Fibroblast of lung (primary cell): ENCODE measurements around the gene RBMS1. TPM values are rescaled to one million over a fixed set of nuclear protein-coding genes. Genes with fewer than 3 reads are reported as not detected.

ENCODE experiments used
- DNase-seq, 2 donors: peaks; one replicate each; pipeline versions ENCODE4 v3.0.0 to v3.0.0-alpha.2; 2010; ENCODE audit warnings: low read depth in 2 of 2
- H2AFZ ChIP-seq: 2 replicates; pipeline ENCODE4 v1.5.1; 2012; ENCODE audit warnings: low read length, control low read depth, inconsistent platforms
- H3K27ac ChIP-seq: 2 replicates; pipeline ENCODE4 v1.5.1; 2011; ENCODE audit warnings: low read length, control low read depth; ENCODE audit not compliant: insufficient read depth
- H3K27me3 ChIP-seq: 2 replicates; pipeline ENCODE4 v1.5.1; 2011; ENCODE audit warnings: mild to moderate bottlenecking, low read length; ENCODE audit not compliant: control insufficient read depth, insufficient read depth
- H3K36me3 ChIP-seq: 2 replicates; pipeline ENCODE4 v1.5.1; 2011; ENCODE audit warnings: low read length; ENCODE audit not compliant: control insufficient read depth, insufficient read depth
- H3K4me1 ChIP-seq: 2 replicates; pipeline ENCODE4 v1.5.1; 2011; ENCODE audit warnings: low read length; ENCODE audit not compliant: control insufficient read depth, insufficient read depth; ENCODE audit errors: extremely low read depth
- H3K4me2 ChIP-seq: 2 replicates; pipeline ENCODE4 v1.5.1; 2011; ENCODE audit warnings: low read length, control low read depth; ENCODE audit not compliant: insufficient read depth; ENCODE audit errors: extremely low read depth
- H3K4me3 ChIP-seq, 4 experiments: fragments of 200-600 bp in 1 of 4; sonication (generic) in 1 of 4; replicated peaks in 1 of 4; 2 replicates each; pipeline ENCODE4 v1.5.1; 2011 to 2016; ENCODE audit warnings: low read length in 4 of 4, low read depth in 3 of 4, mild to moderate bottlenecking in 3 of 4, control low read depth in 2 of 4, inconsistent platforms in 1 of 4, mixed read lengths in 1 of 4; ENCODE audit not compliant: insufficient read depth in 1 of 4; ENCODE audit errors: control extremely low read depth in 1 of 4
- H3K79me2 ChIP-seq: 2 replicates; pipeline ENCODE4 v1.5.1; 2012; ENCODE audit warnings: mild to moderate bottlenecking, low read length, inconsistent platforms; ENCODE audit not compliant: control insufficient read depth, insufficient read depth
- H3K9ac ChIP-seq: 2 replicates; pipeline ENCODE4 v1.5.1; 2011; ENCODE audit warnings: mild to moderate bottlenecking, low read length, control low read depth; ENCODE audit not compliant: insufficient read depth
- H3K9me3 ChIP-seq: 2 replicates; pipeline ENCODE4 v1.5.1; 2012; ENCODE audit warnings: low read depth, low read length; ENCODE audit not compliant: control insufficient read depth, insufficient read depth
- H4K20me1 ChIP-seq: 2 replicates; pipeline ENCODE4 v1.5.1; 2011; ENCODE audit warnings: low read length; ENCODE audit not compliant: control insufficient read depth, insufficient read depth; ENCODE audit errors: extremely low read depth
- CTCF ChIP-seq, 2 donors: IDR thresholded peaks in 1 of 2; conservative IDR thresholded peaks in 1 of 2; 1 replicate in 1 of 2; 2 replicates in 1 of 2; pipeline ENCODE4 v1.5.1; 2011 to 2012; ENCODE audit warnings: low read length in 2 of 2, control low read depth in 1 of 2, inconsistent platforms in 1 of 2, low read depth in 1 of 2, mild to moderate bottlenecking in 1 of 2
- EZH2 ChIP-seq: IDR thresholded peaks from 2 replicates; pipeline ENCODE4 v1.5.1; 2012; ENCODE audit warnings: low read length, control low read depth, mild to moderate bottlenecking; ENCODE audit errors: missing control alignments
- polyA plus RNA-seq, 2 donors: library from polyadenylated mRNA; depleted of rRNA in 1 of 2; stranded (reverse) in 1 of 2; unstranded in 1 of 2; fragments of >200 nt; gene quantifications; 2 replicates each; pipeline ENCODE4 v1.2.1, GENCODE V29; 2011 to 2012; ENCODE audit warnings: missing spikeins in 1 of 2
- total RNA-seq: library from RNA; depleted of rRNA; stranded (reverse); fragments of >200 nt; gene quantifications from 2 replicates; pipeline ENCODE4 v1.2.1, GENCODE V29; 2014

RBMS1 gene
- total and polyA plus RNA-seq, 2 donors (not counting 1 experiment from before 2014, with no cell fraction given): 77.3 to 146 TPM

GRCh38 chr2:160282063-160282580 is 211.5 kb downstream of the RBMS1 start:
- Histone ChIP-seq H4K20me1 (no peaks in the 10 kb centered on the region), H3K4me1 (peaks cover 3% of the 10 kb centered on the region), H3K27me3 (no peaks in the 10 kb centered on the region), H3K27ac (no peak overlapping the region), H3K9me3 (no peaks in the 10 kb centered on the region), H3K4me2 (no peak overlapping the region), H3K79me2 (no peaks in the 10 kb centered on the region), H3K4me3 (no peak overlapping the region), H2AFZ (no peak overlapping the region), H3K9ac (no peak overlapping the region), H3K36me3 (peaks cover 3% of the 10 kb centered on the region)
- peak in 1 of 2 donors; percentile 64 for DNase-seq
- TF ChIP-seq EZH2: no peak
- TF ChIP-seq CTCF (conservative IDR thresholded peaks at IDR 0.05 in 1 of 2, IDR thresholded peaks at IDR 0.05 in 1 of 2; ENCODE audit: low read depth in 1 of 2, low read length in 2 of 2): no peak

GRCh38 chr2:160281213-160281612 is 212.4 kb downstream of the RBMS1 start:
- Histone ChIP-seq H3K79me2 (no peaks in the 10 kb centered on the region), H3K36me3 (peaks cover 2% of the 10 kb centered on the region), H3K27me3 (no peaks in the 10 kb centered on the region), H4K20me1 (no peaks in the 10 kb centered on the region), H3K27ac (no peak overlapping the region), H2AFZ (no peak overlapping the region), H3K9me3 (no peaks in the 10 kb centered on the region), H3K4me1 (peaks cover 3% of the 10 kb centered on the region), H3K4me2 (no peak overlapping the region), H3K9ac (no peak overlapping the region), H3K4me3 (no peak overlapping the region)
- DNase-seq: no peak
- TF ChIP-seq EZH2 (no peak), CTCF (conservative IDR thresholded peaks at IDR 0.05 in 1 of 2, IDR thresholded peaks at IDR 0.05 in 1 of 2; ENCODE audit: low read depth in 1 of 2, low read length in 2 of 2) (no peak)

GRCh38 chr2:160279813-160280465 is 213.7 kb downstream of the RBMS1 start:
- TF ChIP-seq EZH2 (no peak), CTCF (conservative IDR thresholded peaks at IDR 0.05 in 1 of 2, IDR thresholded peaks at IDR 0.05 in 1 of 2; ENCODE audit: low read depth in 1 of 2, low read length in 2 of 2) (no peak)
- Histone ChIP-seq H3K4me1 (peaks cover 3% of the 10 kb centered on the region), H3K4me2 (no peak overlapping the region), H3K27ac (peak overlapping the region; percentile 2), H3K9ac (no peak overlapping the region), H3K9me3 (no peaks in the 10 kb centered on the region), H3K4me3 (no peak overlapping the region), H2AFZ (no peak overlapping the region), H3K79me2 (no peaks in the 10 kb centered on the region), H4K20me1 (no peaks in the 10 kb centered on the region), H3K36me3 (peaks cover 1% of the 10 kb centered on the region), H3K27me3 (no peaks in the 10 kb centered on the region)
- peak in 1 of 2 donors; percentile 62 for DNase-seq
